Stimulated activated CD4-positive, alpha-beta T cell treated with anti-CD3 and anti-CD28 coated beads, TNF-alpha, amount 100 ng/mL, for 48 hours (primary cell): Measurements from ENCODE around the gene ACVRL1.

Experiments used
- DNase-seq, 3 donors: peaks; one replicate each; pipeline ENCODE4 v3.0.0-alpha.2; 2020; ENCODE audit warnings: low read depth in 3 of 3

ACVRL1 gene

GRCh38 chr12:51898506-51898905 is 8.8 kb upstream of the ACVRL1 start:
- DNase-seq: no peak

- no peak for DNase-seq
Measured at GRCh38 chr12:51898937-51899336, 8.4 kb upstream of the ACVRL1 start.

GRCh38 chr12:51900323-51900889 is 6.9 kb upstream of the ACVRL1 start:
- DNase-seq: no peak

GRCh38 chr12:51901121-51901817 is 6.0 kb upstream of the ACVRL1 start:
- no peak for DNase-seq

GRCh38 chr12:51901881-51902280 is 5.4 kb upstream of the ACVRL1 start:
- DNase-seq: no peak

- no peak for DNase-seq
Measured at GRCh38 chr12:51904951-51905470, 2.3 kb upstream of the ACVRL1 start.

GRCh38 chr12:51905471-51906429 is 1.6 kb upstream of the ACVRL1 start:
- DNase-seq: no peak

- no peak for DNase-seq
Measured at GRCh38 chr12:51906430-51907082, 748 bp upstream of the ACVRL1 start.

- no peak for DNase-seq
Measured at GRCh38 chr12:51907856-51908425, 637 bp downstream of the ACVRL1 start.

GRCh38 chr12:51908876-51909592 is 1.7 kb downstream of the ACVRL1 start:
- DNase-seq: no peak

GRCh38 chr12:51910168-51910567 is 2.9 kb downstream of the ACVRL1 start:
- no peak for DNase-seq

GRCh38 chr12:51910691-51911090 is 3.4 kb downstream of the ACVRL1 start:
- DNase-seq: no peak

- DNase-seq: no peak
Measured at GRCh38 chr12:51911307-51911706, 4.0 kb downstream of the ACVRL1 start.

- DNase-seq: no peak
Measured at GRCh38 chr12:51911788-51912711, 4.7 kb downstream of the ACVRL1 start.

- DNase-seq: no peak
Measured at GRCh38 chr12:51913071-51914033, 6.0 kb downstream of the ACVRL1 start.

GRCh38 chr12:51914034-51914923 is 7.0 kb downstream of the ACVRL1 start:
- no peak for DNase-seq

- DNase-seq: no peak
Measured at GRCh38 chr12:51915003-51915625, 7.8 kb downstream of the ACVRL1 start.
